SK-N-SH treated with all-trans-retinoic acid at 6 μM for 48 hours (cell line): ENCODE measurements around the gene MAPK10.

Experiments
- ATAC-seq: fragments of 200-7000 bp; cut with Tn5 transposase; 3 replicates; pipeline ENCODE4 v1.9.1; 2020; ENCODE audit warnings: mild to moderate bottlenecking, moderate library complexity
- ARNTL ChIP-seq: fragments of 450-650 bp; formaldehyde crosslinking; IDR thresholded peaks from 2 replicates; pipeline ENCODE4 v1.5.0; 2020; ENCODE audit warnings: low read depth, mild to moderate bottlenecking, moderate library complexity, borderline replicate concordance
- BACH2 ChIP-seq: fragments of 250-450 bp; sonication (Bioruptor Pico); IDR thresholded peaks from 2 replicates; pipeline ENCODE4 v1.9.0; 2021; ENCODE audit warnings: mild to moderate bottlenecking, borderline replicate concordance
- CREB5 ChIP-seq: fragments of 250-450 bp; sonication (Bioruptor Pico); IDR thresholded peaks from 2 replicates; pipeline ENCODE4 v1.5.1; 2020; ENCODE audit warnings: low read depth, mild to moderate bottlenecking, moderate library complexity
- CSDC2 ChIP-seq: fragments of 250-450 bp; sonication (Bioruptor Pico); IDR thresholded peaks from 2 replicates; pipeline ENCODE4 v1.5.0; 2020; ENCODE audit warnings: mild to moderate bottlenecking, moderate library complexity
- GLIS3 ChIP-seq: fragments of 250-450 bp; sonication (Bioruptor Pico); IDR thresholded peaks from 2 replicates; pipeline ENCODE4 v1.5.0; 2020; ENCODE audit warnings: mild to moderate bottlenecking, moderate library complexity
- ISL1 ChIP-seq: fragments of 250-450 bp; sonication (Bioruptor Pico); IDR thresholded peaks from 2 replicates; pipeline ENCODE4 v2.1.2; 2022; ENCODE audit warnings: mild to moderate bottlenecking, moderate library complexity
- OSR1 ChIP-seq: fragments of 250-450 bp; sonication (Bioruptor Pico); IDR thresholded peaks from 2 replicates; pipeline ENCODE4 v1.8.0; 2022; ENCODE audit warnings: moderate library complexity, mild to moderate bottlenecking, inconsistent platforms
- PPARA ChIP-seq: fragments of 250-450 bp; sonication (Bioruptor Pico); IDR thresholded peaks from 2 replicates; pipeline ENCODE4 v1.5.0; 2020; ENCODE audit warnings: mild to moderate bottlenecking, borderline replicate concordance
- RARB ChIP-seq: fragments of 250-450 bp; sonication (Bioruptor Pico); IDR thresholded peaks from 2 replicates; pipeline ENCODE4 v1.8.0; 2021; ENCODE audit warnings: mild to moderate bottlenecking, moderate library complexity
- SNAI2 ChIP-seq: fragments of 250-450 bp; sonication (Bioruptor Pico); IDR thresholded peaks from 2 replicates; pipeline ENCODE4 v1.5.0; 2020; ENCODE audit warnings: mild to moderate bottlenecking, moderate library complexity
- TOX ChIP-seq: fragments of 250-450 bp; sonication (Bioruptor Pico); IDR thresholded peaks from 2 replicates; pipeline ENCODE4 v1.8.0; 2021; ENCODE audit warnings: mild to moderate bottlenecking, moderate library complexity, borderline replicate concordance
- TSHZ2 ChIP-seq: fragments of 250-450 bp; sonication (Bioruptor Pico); IDR thresholded peaks from 2 replicates; pipeline ENCODE4 v1.5.0; 2020; ENCODE audit warnings: mild to moderate bottlenecking, moderate library complexity
- ZC3H10 ChIP-seq: fragments of 250-450 bp; sonication (Bioruptor Pico); IDR thresholded peaks from 2 replicates; pipeline ENCODE4 v1.5.1; 2021; ENCODE audit warnings: mild to moderate bottlenecking, moderate library complexity
- ZFP3 ChIP-seq: fragments of 250-450 bp; sonication (Bioruptor Pico); IDR thresholded peaks from 2 replicates; pipeline ENCODE4 v1.5.0; 2020; ENCODE audit warnings: mild to moderate bottlenecking, moderate library complexity
- ZFP30 ChIP-seq: fragments of 450-650 bp; formaldehyde crosslinking; IDR thresholded peaks from 2 replicates; pipeline ENCODE4 v1.5.0; 2022; ENCODE audit warnings: mild to moderate bottlenecking, moderate library complexity
- ZNF565 ChIP-seq: fragments of 450-650 bp; formaldehyde crosslinking; conservative IDR thresholded peaks from 2 replicates; pipeline ENCODE4 v1.5.0; 2020; ENCODE audit warnings: low read depth, mild to moderate bottlenecking, moderate library complexity
- ZNF70 ChIP-seq: fragments of 450-650 bp; formaldehyde crosslinking; IDR thresholded peaks from 2 replicates; pipeline ENCODE4 v1.5.0; 2020; ENCODE audit warnings: mild to moderate bottlenecking, moderate library complexity
- TF ChIP-seq, protein P1 (sequence below): fragments of 250-450 bp; sonication (Bioruptor Pico); IDR thresholded peaks from 2 replicates; pipeline ENCODE4 v1.5.1; 2021; ENCODE audit warnings: mild to moderate bottlenecking, moderate library complexity
- TF ChIP-seq, protein P2 (sequence below): fragments of 250-450 bp; sonication (Bioruptor Pico); IDR thresholded peaks from 2 replicates; pipeline ENCODE4 v1.8.0; 2021; ENCODE audit warnings: low read depth, mild to moderate bottlenecking, moderate library complexity, borderline replicate concordance
- TF ChIP-seq, protein P3 (sequence below): fragments of 250-450 bp; sonication (Bioruptor Pico); IDR thresholded peaks from 2 replicates; pipeline ENCODE4 v1.8.0; 2020; ENCODE audit warnings: mild to moderate bottlenecking, moderate library complexity, borderline replicate concordance

MAPK10 gene

DNA sequence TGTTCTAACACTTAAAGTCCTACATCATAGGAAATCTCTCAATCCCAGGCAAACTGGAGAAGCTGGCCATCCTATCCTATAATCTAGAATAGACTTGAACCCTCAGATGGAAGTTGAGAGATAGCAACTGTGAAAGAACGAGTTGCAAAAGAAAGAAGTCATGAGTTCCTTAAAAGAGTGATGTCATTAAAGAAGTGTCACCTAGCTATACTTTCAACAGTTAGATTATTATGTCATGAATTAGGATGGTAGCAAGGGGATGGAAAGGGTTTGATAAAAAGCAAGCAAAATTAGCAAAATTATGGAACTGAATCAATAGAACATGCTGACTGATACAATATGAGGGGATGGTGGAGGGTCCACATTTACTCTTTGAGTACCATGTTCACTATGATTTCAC lies 7.1 kb upstream of the MAPK10 start:
- ATAC-seq, result no peak
- no peak for TF ChIP-seq ZNF70 (CRISPR knock-in tag)
- TF ChIP-seq ARNTL (CRISPR knock-in tag), result no peak
- TF ChIP-seq ZNF565 (CRISPR knock-in tag), result no peak
- TF ChIP-seq, protein P1, sequence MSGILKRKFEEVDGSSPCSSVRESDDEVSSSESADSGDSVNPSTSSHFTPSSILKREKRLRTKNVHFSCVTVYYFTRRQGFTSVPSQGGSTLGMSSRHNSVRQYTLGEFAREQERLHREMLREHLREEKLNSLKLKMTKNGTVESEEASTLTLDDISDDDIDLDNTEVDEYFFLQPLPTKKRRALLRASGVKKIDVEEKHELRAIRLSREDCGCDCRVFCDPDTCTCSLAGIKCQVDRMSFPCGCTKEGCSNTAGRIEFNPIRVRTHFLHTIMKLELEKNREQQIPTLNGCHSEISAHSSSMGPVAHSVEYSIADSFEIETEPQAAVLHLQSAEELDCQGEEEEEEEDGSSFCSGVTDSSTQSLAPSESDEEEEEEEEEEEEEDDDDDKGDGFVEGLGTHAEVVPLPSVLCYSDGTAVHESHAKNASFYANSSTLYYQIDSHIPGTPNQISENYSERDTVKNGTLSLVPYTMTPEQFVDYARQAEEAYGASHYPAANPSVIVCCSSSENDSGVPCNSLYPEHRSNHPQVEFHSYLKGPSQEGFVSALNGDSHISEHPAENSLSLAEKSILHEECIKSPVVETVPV (CRISPR knock-in tag), result no peak
- no peak for TF ChIP-seq PPARA (CRISPR knock-in tag)
- TF ChIP-seq ZFP3 (CRISPR knock-in tag), result no peak
- TF ChIP-seq CREB5 (CRISPR knock-in tag), result no peak
- TF ChIP-seq, protein P2, sequence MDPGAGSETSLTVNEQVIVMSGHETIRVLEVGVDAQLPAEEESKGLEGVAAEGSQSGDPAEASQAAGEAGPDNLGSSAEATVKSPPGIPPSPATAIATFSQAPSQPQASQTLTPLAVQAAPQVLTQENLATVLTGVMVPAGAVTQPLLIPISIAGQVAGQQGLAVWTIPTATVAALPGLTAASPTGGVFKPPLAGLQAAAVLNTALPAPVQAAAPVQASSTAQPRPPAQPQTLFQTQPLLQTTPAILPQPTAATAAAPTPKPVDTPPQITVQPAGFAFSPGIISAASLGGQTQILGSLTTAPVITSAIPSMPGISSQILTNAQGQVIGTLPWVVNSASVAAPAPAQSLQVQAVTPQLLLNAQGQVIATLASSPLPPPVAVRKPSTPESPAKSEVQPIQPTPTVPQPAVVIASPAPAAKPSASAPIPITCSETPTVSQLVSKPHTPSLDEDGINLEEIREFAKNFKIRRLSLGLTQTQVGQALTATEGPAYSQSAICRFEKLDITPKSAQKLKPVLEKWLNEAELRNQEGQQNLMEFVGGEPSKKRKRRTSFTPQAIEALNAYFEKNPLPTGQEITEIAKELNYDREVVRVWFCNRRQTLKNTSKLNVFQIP (CRISPR knock-in tag), result no peak
- no peak for TF ChIP-seq ZFP30 (CRISPR knock-in tag)
- TF ChIP-seq ISL1 (CRISPR knock-in tag), result no peak

DNA sequence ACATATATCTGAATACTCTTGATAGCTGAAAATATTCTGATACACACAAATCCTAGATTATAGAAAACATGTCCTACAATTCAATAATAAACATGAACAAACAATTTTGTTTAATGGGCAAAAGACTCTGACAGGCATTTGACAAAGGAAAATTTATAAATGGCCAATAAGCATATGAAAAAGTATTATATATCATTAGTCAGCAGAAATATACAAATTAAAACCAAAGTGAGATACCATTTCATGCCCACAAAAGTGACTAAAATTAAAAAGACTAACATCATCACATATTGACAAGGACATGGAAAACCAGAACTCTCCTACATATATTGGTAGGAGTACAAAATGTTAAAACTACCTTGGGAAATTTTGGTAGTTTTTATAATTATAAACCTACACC lies 2.7 kb upstream of the MAPK10 start:
- TF ChIP-seq CREB5 (CRISPR knock-in tag) (no peak), ISL1 (CRISPR knock-in tag) (no peak), ZNF565 (CRISPR knock-in tag) (no peak), ZFP3 (CRISPR knock-in tag) (no peak), PPARA (CRISPR knock-in tag) (no peak), ZNF70 (CRISPR knock-in tag) (no peak), OSR1 (CRISPR knock-in tag) (no peak), TSHZ2 (CRISPR knock-in tag) (no peak), TOX (CRISPR knock-in tag) (no peak), ARNTL (CRISPR knock-in tag) (no peak), GLIS3 (CRISPR knock-in tag) (no peak), ZFP30 (CRISPR knock-in tag) (no peak), BACH2 (CRISPR knock-in tag) (no peak), SNAI2 (CRISPR knock-in tag) (no peak), CSDC2 (CRISPR knock-in tag) (no peak), ZC3H10 (no peak), RARB (CRISPR knock-in tag) (no peak)
- TF ChIP-seq, protein P2 (CRISPR knock-in tag), result no peak
- TF ChIP-seq, protein P3, sequence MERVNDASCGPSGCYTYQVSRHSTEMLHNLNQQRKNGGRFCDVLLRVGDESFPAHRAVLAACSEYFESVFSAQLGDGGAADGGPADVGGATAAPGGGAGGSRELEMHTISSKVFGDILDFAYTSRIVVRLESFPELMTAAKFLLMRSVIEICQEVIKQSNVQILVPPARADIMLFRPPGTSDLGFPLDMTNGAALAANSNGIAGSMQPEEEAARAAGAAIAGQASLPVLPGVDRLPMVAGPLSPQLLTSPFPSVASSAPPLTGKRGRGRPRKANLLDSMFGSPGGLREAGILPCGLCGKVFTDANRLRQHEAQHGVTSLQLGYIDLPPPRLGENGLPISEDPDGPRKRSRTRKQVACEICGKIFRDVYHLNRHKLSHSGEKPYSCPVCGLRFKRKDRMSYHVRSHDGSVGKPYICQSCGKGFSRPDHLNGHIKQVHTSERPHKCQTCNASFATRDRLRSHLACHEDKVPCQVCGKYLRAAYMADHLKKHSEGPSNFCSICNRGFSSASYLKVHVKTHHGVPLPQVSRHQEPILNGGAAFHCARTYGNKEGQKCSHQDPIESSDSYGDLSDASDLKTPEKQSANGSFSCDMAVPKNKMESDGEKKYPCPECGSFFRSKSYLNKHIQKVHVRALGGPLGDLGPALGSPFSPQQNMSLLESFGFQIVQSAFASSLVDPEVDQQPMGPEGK (CRISPR knock-in tag), result no peak
- TF ChIP-seq, all 23 proteins: peak for 0
- ATAC-seq, result no peak
